ENCODE results near the gene LNX1. TPM values are rescaled to one million over a fixed set of nuclear protein-coding genes. Genes with fewer than 3 reads are reported as not detected.

Gene LNX1
- 0.34 and 0.43 TPM in 2 replicates for total RNA-seq (ENCODE audit: low replicate concordance)

- no peaks in the 10 kb centered on the region for H4K20me1 ChIP-seq (ENCODE audit: low read depth)
- H3K4me3 ChIP-seq: peak within 1 kb of the TSS; percentile 44
- peaks cover 25% of the 10 kb centered on the region for H3K4me1 ChIP-seq
- H3K27me3 ChIP-seq: peaks cover 15% of the 10 kb centered on the region
- TF ChIP-seq EZH2 (IDR thresholded peaks at IDR 0.05): no peak
- no peak for TF ChIP-seq EZH2phosphoT487 (IDR thresholded peaks at IDR 0.05)
- no peak for TF ChIP-seq CTCF (IDR thresholded peaks at IDR 0.05)
- Mint-ChIP-seq H3K4me3 (no peak within 1 kb of the TSS), H3K27ac (peak within 1 kb of the TSS; percentile 50), H3K9me3 (no peaks in the 10 kb centered on the region), H3K4me1 (peaks cover 32% of the 10 kb centered on the region), H3K27me3 (ENCODE audit: insufficient read depth, low read depth) (peaks cover 5% of the 10 kb centered on the region), H3K36me3 (no peaks in the 10 kb centered on the region)
- no peaks in the 10 kb centered on the region for H3K9me3 ChIP-seq (ENCODE audit: low read depth)
- H3F3A ChIP-seq (ENCODE audit: low read depth): no peaks in the 10 kb centered on the region
- peak within 1 kb of the TSS; percentile 82 for H2AFZ ChIP-seq (replicated peaks)
- H3K4me2 ChIP-seq: peak within 1 kb of the TSS; percentile 71
- no peaks in the 10 kb centered on the region for H3K36me3 ChIP-seq
- no peak within 1 kb of the TSS for H3K9ac ChIP-seq
- DNase-seq (ENCODE audit: low spot score): peak; percentile 35
- H3K79me2 ChIP-seq (ENCODE audit: low read depth): no peaks in the 10 kb centered on the region
- H3K27ac ChIP-seq: no peak within 1 kb of the TSS
These were observed at the start of gene LNX1 for GRCh38 chr4:53591372-53591892. TSS of gene LNX1 (minus strand) at chr4:53591486. CDS start at chr4:53574002, 17,484 bp downstream.

- Histone ChIP-seq H3F3A (ENCODE audit: low read depth) (peaks cover 5% of the 10 kb centered on the region), H3K27me3 (no peaks in the 10 kb centered on the region), H3K9ac (no peak overlapping the region), H3K9me3 (ENCODE audit: low read depth) (no peaks in the 10 kb centered on the region), H3K36me3 (no peaks in the 10 kb centered on the region), H3K4me3 (no peak overlapping the region), H3K4me1 (peaks cover 17% of the 10 kb centered on the region), H3K79me2 (ENCODE audit: low read depth) (no peaks in the 10 kb centered on the region), H2AFZ (replicated peaks) (peak overlapping the region; percentile 86), H4K20me1 (ENCODE audit: low read depth) (no peaks in the 10 kb centered on the region), H3K4me2 (peak overlapping the region; percentile 21), H3K27ac (no peak overlapping the region)
- Mint-ChIP-seq H3K4me3 (no peak overlapping the region), H3K27me3 (ENCODE audit: insufficient read depth, low read depth) (peaks cover 6% of the 10 kb centered on the region), H3K36me3 (no peaks in the 10 kb centered on the region), H3K27ac (no peak overlapping the region), H3K9me3 (no peaks in the 10 kb centered on the region), H3K4me1 (peaks cover 7% of the 10 kb centered on the region)
- TF ChIP-seq EZH2 (IDR thresholded peaks at IDR 0.05) (no peak), EZH2phosphoT487 (IDR thresholded peaks at IDR 0.05) (no peak), CTCF (IDR thresholded peaks at IDR 0.05) (no peak)
- DNase-seq (ENCODE audit: low spot score): peak; percentile 49
These were observed 49.5 kb upstream of the LNX1 start for GRCh38 chr4:53640576-53641453.

- peaks cover 5% of the 10 kb centered on the region for H3F3A ChIP-seq (ENCODE audit: low read depth)
- no peak overlapping the region for H3K4me3 Mint-ChIP-seq
- H3K4me1 Mint-ChIP-seq: peaks cover 7% of the 10 kb centered on the region
- H2AFZ ChIP-seq (replicated peaks): no peak overlapping the region
- no peaks in the 10 kb centered on the region for H3K36me3 Mint-ChIP-seq
- no peaks in the 10 kb centered on the region for H3K9me3 ChIP-seq (ENCODE audit: low read depth)
- H3K4me2 ChIP-seq: no peak overlapping the region
- H3K9me3 Mint-ChIP-seq: no peaks in the 10 kb centered on the region
- H3K79me2 ChIP-seq (ENCODE audit: low read depth): no peaks in the 10 kb centered on the region
- H3K9ac ChIP-seq: no peak overlapping the region
- no peaks in the 10 kb centered on the region for H3K27me3 ChIP-seq
- H3K4me1 ChIP-seq: peaks cover 17% of the 10 kb centered on the region
- H3K27ac Mint-ChIP-seq: no peak overlapping the region
- no peak overlapping the region for H3K27ac ChIP-seq
- no peaks in the 10 kb centered on the region for H3K36me3 ChIP-seq
- TF ChIP-seq EZH2phosphoT487 (IDR thresholded peaks at IDR 0.05) (no peak), CTCF (IDR thresholded peaks at IDR 0.05) (no peak), EZH2 (IDR thresholded peaks at IDR 0.05) (no peak)
- peaks cover 6% of the 10 kb centered on the region for H3K27me3 Mint-ChIP-seq (ENCODE audit: insufficient read depth, low read depth)
- H3K4me3 ChIP-seq: no peak overlapping the region
- no peaks in the 10 kb centered on the region for H4K20me1 ChIP-seq (ENCODE audit: low read depth)
- DNase-seq (ENCODE audit: low spot score): no peak
These were observed 47.6 kb upstream of the LNX1 start for GRCh38 chr4:53638919-53639318.

Measured in neural progenitor cell (in vitro differentiated cells).